IPS-18a (cell line): ENCODE results near the gene NELL1.
A peak's percentile ranks its signal among the peaks of the same experiment; 100 is the strongest.

Experiments used
- H3K27ac ChIP-seq: one replicate; pipeline ENCODE4 v1.5.1; 2013; ENCODE audit warnings: low read length
- H3K27me3 ChIP-seq: one replicate; pipeline ENCODE4 v1.6.1; 2013; ENCODE audit warnings: mild to moderate bottlenecking, low read length; ENCODE audit not compliant: control insufficient read depth, insufficient read depth
- H3K36me3 ChIP-seq: one replicate; pipeline ENCODE4 v1.6.1; 2013; ENCODE audit warnings: low read depth, low read length; ENCODE audit not compliant: control insufficient read depth
- H3K4me1 ChIP-seq: one replicate; pipeline ENCODE4 v1.6.1; 2013; ENCODE audit warnings: low read depth, low read length; ENCODE audit not compliant: control insufficient read depth
- H3K4me3 ChIP-seq: one replicate; pipeline ENCODE4 v1.5.1; 2013; ENCODE audit warnings: low read length
- H3K9ac ChIP-seq: one replicate; pipeline ENCODE4 v1.6.1; 2013; ENCODE audit warnings: mild to moderate bottlenecking, low read length, moderate library complexity
- H3K9me3 ChIP-seq: one replicate; pipeline ENCODE4 v1.6.1; 2013; ENCODE audit warnings: low read depth, low read length; ENCODE audit not compliant: control insufficient read depth

The NELL1 gene

GRCh38 chr11:20669820-20670684 is 666 bp downstream of the NELL1 start:
- Histone ChIP-seq H3K27me3 (peaks cover 69% of the 10 kb centered on the region), H3K27ac (no peak overlapping the region), H3K36me3 (no peaks in the 10 kb centered on the region), H3K4me3 (peak overlapping the region; percentile 72), H3K9me3 (no peaks in the 10 kb centered on the region), H3K4me1 (peaks cover 29% of the 10 kb centered on the region), H3K9ac (no peak overlapping the region)

- Histone ChIP-seq H3K27me3 (peaks cover 66% of the 10 kb centered on the region), H3K4me1 (peaks cover 29% of the 10 kb centered on the region), H3K9me3 (no peaks in the 10 kb centered on the region), H3K9ac (peak overlapping the region; percentile 4), H3K36me3 (no peaks in the 10 kb centered on the region), H3K4me3 (peak overlapping the region; percentile 72), H3K27ac (no peak overlapping the region)
Measured at GRCh38 chr11:20670932-20671403, 1.6 kb downstream of the NELL1 start.

GRCh38 chr11:20671856-20672546 is 2.6 kb downstream of the NELL1 start:
- H3K4me3 ChIP-seq: peak overlapping the region; percentile 72
- H3K4me1 ChIP-seq: peaks cover 29% of the 10 kb centered on the region
- H3K27me3 ChIP-seq: peaks cover 56% of the 10 kb centered on the region
- H3K36me3 ChIP-seq: no peaks in the 10 kb centered on the region
- no peak overlapping the region for H3K27ac ChIP-seq
- H3K9me3 ChIP-seq: no peaks in the 10 kb centered on the region
- H3K9ac ChIP-seq: no peak overlapping the region

- H3K27ac ChIP-seq: no peak overlapping the region
- no peaks in the 10 kb centered on the region for H3K36me3 ChIP-seq
- H3K9ac ChIP-seq: no peak overlapping the region
- peaks cover 28% of the 10 kb centered on the region for H3K4me1 ChIP-seq
- H3K4me3 ChIP-seq: no peak overlapping the region
- peaks cover 50% of the 10 kb centered on the region for H3K27me3 ChIP-seq
- H3K9me3 ChIP-seq: no peaks in the 10 kb centered on the region
Measured at GRCh38 chr11:20672575-20672974, 3.2 kb downstream of the NELL1 start.

- Histone ChIP-seq H3K9ac (no peak overlapping the region), H3K4me1 (peaks cover 5% of the 10 kb centered on the region), H3K4me3 (no peak overlapping the region), H3K27ac (no peak overlapping the region), H3K36me3 (no peaks in the 10 kb centered on the region), H3K9me3 (no peaks in the 10 kb centered on the region), H3K27me3 (peaks cover 9% of the 10 kb centered on the region)
Measured at GRCh38 chr11:20676658-20677057, 7.3 kb downstream of the NELL1 start.

- H3K4me1 ChIP-seq: no peaks in the 10 kb centered on the region
- H3K9ac ChIP-seq: no peak overlapping the region
- no peak overlapping the region for H3K4me3 ChIP-seq
- no peaks in the 10 kb centered on the region for H3K27me3 ChIP-seq
- H3K9me3 ChIP-seq: no peaks in the 10 kb centered on the region
- H3K36me3 ChIP-seq: no peaks in the 10 kb centered on the region
- H3K27ac ChIP-seq: no peak overlapping the region
Measured at GRCh38 chr11:20688761-20689160, 19.4 kb downstream of the NELL1 start.

GRCh38 chr11:20707876-20708275 is 38.5 kb downstream of the NELL1 start:
- H3K27me3 ChIP-seq: no peaks in the 10 kb centered on the region
- no peak overlapping the region for H3K4me3 ChIP-seq
- H3K27ac ChIP-seq: no peak overlapping the region
- H3K4me1 ChIP-seq: no peaks in the 10 kb centered on the region
- H3K9me3 ChIP-seq: no peaks in the 10 kb centered on the region
- no peak overlapping the region for H3K9ac ChIP-seq
- H3K36me3 ChIP-seq: no peaks in the 10 kb centered on the region

GRCh38 chr11:20712912-20713311 is 43.5 kb downstream of the NELL1 start:
- Histone ChIP-seq H3K4me3 (no peak overlapping the region), H3K4me1 (no peaks in the 10 kb centered on the region), H3K9me3 (no peaks in the 10 kb centered on the region)

GRCh38 chr11:20715464-20715863 is 46.1 kb downstream of the NELL1 start:
- no peak overlapping the region for H3K4me3 ChIP-seq
- H3K36me3 ChIP-seq: no peaks in the 10 kb centered on the region
- no peaks in the 10 kb centered on the region for H3K27me3 ChIP-seq
- no peaks in the 10 kb centered on the region for H3K4me1 ChIP-seq
- H3K27ac ChIP-seq: no peak overlapping the region
- H3K9me3 ChIP-seq: no peaks in the 10 kb centered on the region
- no peak overlapping the region for H3K9ac ChIP-seq

More at GRCh38 chr11:20712912-20713311, 43.5 kb downstream of the NELL1 start:
- no peak overlapping the region for H3K27ac ChIP-seq
- no peak overlapping the region for H3K9ac ChIP-seq
- no peaks in the 10 kb centered on the region for H3K36me3 ChIP-seq
- no peaks in the 10 kb centered on the region for H3K27me3 ChIP-seq

GRCh38 chr11:20715931-20716330 is 46.5 kb downstream of the NELL1 start:
- Histone ChIP-seq H3K4me3 (no peak overlapping the region), H3K27ac (no peak overlapping the region), H3K4me1 (no peaks in the 10 kb centered on the region), H3K27me3 (no peaks in the 10 kb centered on the region), H3K36me3 (no peaks in the 10 kb centered on the region), H3K9ac (no peak overlapping the region), H3K9me3 (no peaks in the 10 kb centered on the region)

- no peak overlapping the region for H3K27ac ChIP-seq
Measured at GRCh38 chr11:20719821-20720220, 50.4 kb downstream of the NELL1 start.

More at GRCh38 chr11:20719821-20720220, 50.4 kb downstream of the NELL1 start:
- Histone ChIP-seq H3K27me3 (no peaks in the 10 kb centered on the region), H3K9ac (no peak overlapping the region), H3K4me1 (no peaks in the 10 kb centered on the region), H3K9me3 (no peaks in the 10 kb centered on the region), H3K36me3 (no peaks in the 10 kb centered on the region), H3K4me3 (no peak overlapping the region)
